Testis (tissue), 2 donors: Measurements from ENCODE around the gene KAT7.

Experiments
- CTCF ChIP-seq, 3 experiments: fragments of 450-650 bp in 2 of 3; fragments of 200-600 bp in 1 of 3; sonication (generic) in 1 of 3; IDR thresholded peaks; one replicate each; pipeline ENCODE4 v1.5.1; 2016 to 2019; ENCODE audit warnings: antibody characterized with exemption in 3 of 3, mild to moderate bottlenecking in 2 of 3, moderate library complexity in 1 of 3
- POLR2A ChIP-seq: fragments of 450-650 bp; IDR thresholded peaks from one replicate; pipeline ENCODE4 v1.6.1; 2017; ENCODE audit warnings: antibody characterized with exemption, mild to moderate bottlenecking, moderate library complexity

- TF ChIP-seq POLR2A = no peak
- TF ChIP-seq CTCF (IDR thresholded peaks at IDR 0.05) = no peak
Measured at GRCh38 chr17:49882434-49882833, 94.0 kb downstream of the KAT7 start.
